NCI-H1436 treated with DMSO at 0.1 percent for 48 hours (cell line): ENCODE data around the gene CFL1.
"Not testable (repeated sequence)": the region's sequence is repeated elsewhere in the genome, so short reads cannot be mapped to it uniquely, and the experiment has no call there.

ENCODE experiments used
- DNase-seq: peaks from one replicate; lab custom pipeline; 2025; lab: John Stamatoyannopoulos, UW

CFL1 gene

GRCh38 chr11:65857853-65858680, at the start of gene CFL1:
TSS of gene CFL1 (minus strand) at chr11:65858180. CDS start at chr11:65858099, 81 bp downstream.
- peak; percentile 85 for DNase-seq

- no peak for DNase-seq
Measured at GRCh38 chr11:65906602-65907001, 48.6 kb upstream of the CFL1 start.

DNA sequence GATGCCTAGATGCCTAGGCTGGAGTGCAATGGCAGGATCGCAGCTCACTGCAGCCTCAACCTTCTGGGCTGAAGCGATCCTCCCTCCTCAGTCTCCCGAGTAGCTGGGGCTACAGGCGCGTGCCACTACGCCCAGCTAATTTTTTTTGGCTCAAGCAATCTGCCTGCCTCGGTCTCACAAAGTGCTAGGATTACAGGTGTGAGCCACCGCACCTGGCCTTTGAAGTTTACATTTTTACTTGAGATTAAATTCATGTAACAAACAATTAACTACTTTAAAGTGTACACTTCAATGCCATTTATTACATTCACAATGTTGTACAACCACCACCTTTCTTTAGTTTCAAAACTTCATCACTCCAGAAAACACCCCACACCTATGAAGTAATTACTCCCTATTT, 45.7 kb upstream of the CFL1 start:
- no peak for DNase-seq

DNA sequence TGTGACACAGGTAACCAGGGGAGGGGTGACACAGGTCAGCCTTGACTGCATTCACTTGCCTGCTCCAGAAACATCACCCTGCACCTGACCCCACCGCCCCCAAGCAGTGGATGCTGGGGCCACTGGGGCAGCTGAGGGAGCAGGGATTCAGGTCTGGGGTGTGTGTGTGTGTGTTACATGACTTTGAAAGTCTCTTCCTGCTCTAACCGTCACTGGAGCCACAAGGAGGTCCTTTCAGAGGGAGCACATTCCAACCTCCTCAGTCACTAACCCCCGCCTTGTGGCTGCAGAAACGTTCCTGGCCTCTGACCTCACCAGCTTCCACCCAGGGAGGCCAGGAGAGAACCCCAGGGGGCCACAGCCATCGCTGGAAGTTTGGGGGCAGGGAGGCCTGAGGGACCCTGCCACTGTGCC, 45.1 kb upstream of the CFL1 start:
- DNase-seq: no peak

- DNase-seq: no peak
Measured at GRCh38 chr11:65900899-65901180, 42.9 kb upstream of the CFL1 start.

GRCh38 chr11:65900125-65900898, 42.3 kb upstream of the CFL1 start, which contains the start of gene FOSL1:
TSS of gene FOSL1 (minus strand) at chr11:65900388. CDS start at chr11:65900339, 49 bp downstream.
- peak; percentile 29 for DNase-seq

GRCh38 chr11:65899356-65900124, 41.6 kb upstream of the CFL1 start:
- DNase-seq: no peak

- DNase-seq: no peak
Measured at GRCh38 chr11:65898656-65899355, 40.8 kb upstream of the CFL1 start.

DNA sequence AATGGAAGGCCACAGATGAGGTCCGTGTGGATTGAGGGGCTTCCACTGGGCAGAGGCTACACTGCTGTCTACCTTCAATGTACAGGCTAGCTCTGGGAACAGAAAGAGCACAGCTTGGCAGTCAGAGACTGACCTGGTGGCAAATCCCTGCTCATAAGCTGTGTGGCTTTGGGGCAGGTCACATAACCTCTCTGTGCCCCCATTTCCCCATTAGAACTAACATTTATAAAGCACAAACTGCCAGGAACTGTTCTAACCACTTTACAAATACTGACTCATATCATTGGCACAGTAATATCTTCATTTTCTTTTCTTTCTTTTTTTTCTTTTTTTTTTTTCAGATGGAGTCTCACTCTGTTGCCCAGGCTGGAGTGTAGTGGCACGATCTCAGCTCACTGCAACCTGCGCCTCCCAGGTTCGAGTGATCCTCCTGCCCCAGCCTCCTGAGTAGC, 39.1 kb upstream of the CFL1 start:
- DNase-seq: no peak

GRCh38 chr11:65896034-65896999, 38.3 kb upstream of the CFL1 start:
- no peak for DNase-seq

GRCh38 chr11:65895482-65895981, 37.6 kb upstream of the CFL1 start:
- DNase-seq: no peak

- no peak for DNase-seq
Measured at GRCh38 chr11:65894034-65894591, 36.1 kb upstream of the CFL1 start.

GRCh38 chr11:65892661-65893317, 34.8 kb upstream of the CFL1 start:
- DNase-seq: no peak

DNA sequence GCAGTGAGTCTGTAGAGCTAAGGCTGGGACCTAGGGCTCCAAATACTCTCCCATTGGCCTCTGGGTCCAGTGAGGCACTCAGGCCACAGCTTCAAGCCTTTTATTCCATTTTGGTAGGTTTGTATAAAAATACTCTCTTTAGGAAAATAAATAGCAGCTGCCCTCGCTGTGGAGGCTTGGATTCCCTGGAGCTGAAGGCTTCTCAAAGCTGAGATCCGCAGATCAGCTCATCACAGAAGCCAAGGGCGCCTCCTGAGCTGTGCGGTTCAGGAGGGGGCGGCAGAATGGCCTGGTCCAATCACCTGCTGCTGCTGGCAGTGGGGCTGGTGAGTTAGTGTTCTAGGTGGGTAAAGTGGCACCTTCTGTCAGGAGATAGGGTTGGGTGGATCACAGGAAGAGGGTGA, 34.2 kb upstream of the CFL1 start:
- not testable (repeated sequence) for DNase-seq

GRCh38 chr11:65891219-65892136, 33.5 kb upstream of the CFL1 start:
- DNase-seq: no peak

DNA sequence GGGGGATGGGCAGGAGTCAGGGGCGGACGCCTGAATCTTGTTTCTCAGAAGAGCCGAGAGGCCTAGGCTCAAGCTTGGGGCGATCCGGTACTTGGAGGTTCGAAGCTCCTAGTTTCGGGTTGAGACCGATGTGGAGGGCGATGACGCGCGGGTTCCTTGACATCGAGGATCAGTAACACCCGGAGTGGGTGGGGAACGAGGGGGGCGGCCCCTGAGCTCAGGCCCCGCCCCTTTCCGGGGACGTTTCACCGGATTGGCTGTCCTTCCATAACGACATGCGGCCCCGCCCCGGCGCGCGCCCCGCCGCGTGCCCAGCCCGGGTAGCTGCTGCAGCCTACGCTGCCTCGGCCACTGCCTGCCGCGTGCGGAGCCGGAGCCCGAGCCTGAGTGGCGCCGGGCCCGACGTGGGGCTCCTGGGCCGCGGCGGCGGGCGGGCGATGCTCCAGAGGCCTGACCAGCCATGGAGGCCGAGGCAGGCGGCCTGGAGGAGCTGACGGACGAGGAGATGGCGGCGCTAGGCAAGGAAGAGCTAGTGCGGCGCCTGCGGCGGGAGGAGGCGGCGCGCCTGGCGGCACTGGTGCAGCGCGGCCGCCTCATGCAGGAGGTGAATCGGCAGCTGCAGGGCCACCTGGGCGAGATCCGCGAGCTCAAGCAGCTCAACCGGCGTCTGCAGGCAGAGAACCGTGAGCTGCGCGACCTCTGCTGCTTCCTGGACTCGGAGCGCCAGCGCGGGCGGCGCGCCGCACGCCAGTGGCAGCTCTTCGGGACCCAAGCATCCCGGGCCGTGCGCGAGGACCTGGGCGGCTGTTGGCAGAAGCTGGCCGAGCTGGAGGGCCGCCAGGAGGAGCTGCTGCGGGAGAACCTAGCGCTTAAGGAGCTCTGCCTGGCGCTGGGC, 32.6 kb upstream of the CFL1 start, which contains the start of gene CCDC85B:
Gene CCDC85B (plus strand): TSS at position 350 of the 895 bp plus-strand sequence. CDS start 111 bp downstream, at position 461.
- DNase-seq: peak; percentile 69

- DNase-seq: peak; percentile 73
Measured at GRCh38 chr11:65888163-65888814, 30.3 kb upstream of the CFL1 start, which contains the start of gene FIBP. TSS of gene FIBP (minus strand) at chr11:65888471. CDS start at chr11:65888418, 53 bp downstream.
